GM12892 (cell line): ENCODE results near the gene PDILT.

Source experiments
- POLR2A ChIP-seq: IDR thresholded peaks from 2 replicates; pipeline ENCODE4 v1.6.1; 2011; ENCODE audit warnings: low read depth, low read length, control low read depth
- POLR2AphosphoS5 ChIP-seq: IDR thresholded peaks from 2 replicates; pipeline ENCODE4 v1.6.1; 2011; ENCODE audit warnings: low read depth, low read length, control low read depth
- TAF1 ChIP-seq: IDR thresholded peaks from 2 replicates; pipeline ENCODE4 v1.6.1; 2011; ENCODE audit warnings: low read depth, mild to moderate bottlenecking, control low read depth, low read length, borderline replicate concordance

DNA sequence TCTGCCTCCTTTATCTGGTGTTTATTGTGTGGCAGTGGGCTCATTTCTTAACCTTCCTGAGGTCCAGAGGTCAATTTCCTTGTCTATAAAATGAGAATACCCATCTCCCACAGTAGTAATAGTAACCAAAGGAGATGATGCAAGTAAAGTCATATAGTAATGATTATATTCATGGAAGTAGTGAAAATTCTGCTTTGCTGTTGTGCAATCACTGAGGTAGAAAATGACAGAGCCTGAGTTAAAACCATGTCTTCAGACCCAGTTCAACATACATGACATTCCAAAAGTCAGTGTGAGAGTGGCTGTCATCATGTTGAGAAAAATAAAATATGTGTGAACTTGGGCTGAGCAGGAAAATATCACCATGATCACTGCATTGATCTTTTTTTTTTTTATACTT, 51.2 kb downstream of the PDILT start:
- TF ChIP-seq POLR2AphosphoS5: no peak
- TF ChIP-seq POLR2A: no peak
- no peak for TF ChIP-seq TAF1
